Heart left ventricle (tissue), 13 donors: ENCODE data around the gene SLC35F3.

Experiments
- POLR2A ChIP-seq, 2 donors: fragments of 450-650 bp; IDR thresholded peaks; one replicate each; pipeline ENCODE4 v1.6.1; 2017; ENCODE audit warnings: antibody characterized with exemption in 2 of 2, mild to moderate bottlenecking in 2 of 2, moderate library complexity in 2 of 2
- TF ChIP-seq, protein P1 (sequence below), 12 donors: fragments of 200-600 bp; sonication (generic) in 4 of 12; IDR thresholded peaks; one replicate each; pipeline versions ENCODE4 v1.5.0 to v1.8.0; 2018 to 2022; ENCODE audit warnings: antibody characterized with exemption in 12 of 12, mild to moderate bottlenecking in 5 of 12
- donor health status: ischemic (EF 13 %, LVEDD 7.1; RV severe dilation, severe dysfunction).
- donor health status: DM: no; HTN: yes; CAD: no.
- donor health status: DM: no; HTN: no; CAD: no.
- donor health status: ischemic (EF 25% LVEDD 6.9; RV normal size, moderate dysfunction).
- donor health status: ischemic (EF 25% LVEDD 5.7; RV mildly dilated, moderate dysfunction).
- donor health status: ischemic (EF 35%, LVEDD 5.7; RV mildly dilated, moderate dysfunction).
- donor health status: nonischemic (EF 11% LVEDD 7.7; RV severe dilation, severe dysfunction).
- donor health status: DM: yes; HTN: yes; CAD: no.
- donor health status: PGD.
- donor health status: ischemic (EF 29% LVEDD 5.4; RV normal size, mild dysfunction).
- donor health status: nonischemic (EF 23%, LVEDD 6.1; RV moderate dilation, normal function).

DNA sequence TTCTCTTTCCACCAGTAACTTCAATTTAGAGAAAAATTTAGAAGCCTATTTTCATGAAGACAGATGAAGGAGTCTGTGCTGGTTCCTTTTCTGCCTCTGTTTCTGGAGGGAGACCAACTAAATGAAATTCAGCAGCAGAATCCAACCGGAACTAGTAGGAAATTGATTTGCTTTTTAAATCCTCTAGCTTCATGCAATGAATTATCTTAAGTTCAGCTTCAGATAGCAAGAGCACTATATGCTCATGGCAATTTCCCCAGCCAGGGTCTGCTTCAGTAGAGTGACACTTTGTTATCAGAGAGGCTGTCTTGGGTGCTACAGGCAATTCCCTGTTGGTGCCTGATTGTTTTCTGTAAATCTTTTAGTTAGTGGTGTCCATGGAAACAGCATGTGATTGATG lies 189.7 kb downstream of the SLC35F3 start:
- TF ChIP-seq, protein P1, sequence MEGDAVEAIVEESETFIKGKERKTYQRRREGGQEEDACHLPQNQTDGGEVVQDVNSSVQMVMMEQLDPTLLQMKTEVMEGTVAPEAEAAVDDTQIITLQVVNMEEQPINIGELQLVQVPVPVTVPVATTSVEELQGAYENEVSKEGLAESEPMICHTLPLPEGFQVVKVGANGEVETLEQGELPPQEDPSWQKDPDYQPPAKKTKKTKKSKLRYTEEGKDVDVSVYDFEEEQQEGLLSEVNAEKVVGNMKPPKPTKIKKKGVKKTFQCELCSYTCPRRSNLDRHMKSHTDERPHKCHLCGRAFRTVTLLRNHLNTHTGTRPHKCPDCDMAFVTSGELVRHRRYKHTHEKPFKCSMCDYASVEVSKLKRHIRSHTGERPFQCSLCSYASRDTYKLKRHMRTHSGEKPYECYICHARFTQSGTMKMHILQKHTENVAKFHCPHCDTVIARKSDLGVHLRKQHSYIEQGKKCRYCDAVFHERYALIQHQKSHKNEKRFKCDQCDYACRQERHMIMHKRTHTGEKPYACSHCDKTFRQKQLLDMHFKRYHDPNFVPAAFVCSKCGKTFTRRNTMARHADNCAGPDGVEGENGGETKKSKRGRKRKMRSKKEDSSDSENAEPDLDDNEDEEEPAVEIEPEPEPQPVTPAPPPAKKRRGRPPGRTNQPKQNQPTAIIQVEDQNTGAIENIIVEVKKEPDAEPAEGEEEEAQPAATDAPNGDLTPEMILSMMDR (IDR thresholded peaks at IDR 0.05): no peak
- no peak for TF ChIP-seq POLR2A (IDR thresholded peaks at IDR 0.05)
